Left ventricle myocardium inferior (tissue), 1 donor: Measurements from ENCODE around the gene G6PC3. TPM values are rescaled to one million over a fixed set of nuclear protein-coding genes. Genes with fewer than 3 reads are reported as not detected.

Experiments
- DNase-seq: peaks from one replicate; pipeline ENCODE4 v3.0.0-alpha.2; 2020
- H3K27ac ChIP-seq: fragments of 200-600 bp; replicated peaks from 2 replicates; pipeline ENCODE4 v1.8.0; 2021
- H3K27me3 ChIP-seq: fragments of 200-600 bp; 2 replicates; pipeline ENCODE4 v1.8.0; 2021; ENCODE audit warnings: low read depth
- H3K36me3 ChIP-seq: fragments of 200-600 bp; 2 replicates; pipeline ENCODE4 v1.8.0; 2021
- H3K4me1 ChIP-seq: fragments of 200-600 bp; 2 replicates; pipeline ENCODE4 v1.8.0; 2021
- H3K4me3 ChIP-seq: fragments of 200-600 bp; 2 replicates; pipeline ENCODE4 v1.8.0; 2021; ENCODE audit warnings: mild to moderate bottlenecking, moderate library complexity
- H3K9me3 ChIP-seq: fragments of 200-600 bp; replicated peaks from 2 replicates; pipeline ENCODE4 v1.8.0; 2021
- CTCF ChIP-seq: fragments of 200-600 bp; IDR thresholded peaks from 2 replicates; pipeline ENCODE4 v1.8.0; 2021; ENCODE audit warnings: antibody characterized with exemption, mild to moderate bottlenecking, borderline replicate concordance
- intact Hi-C: fragments of 100-400 bp; cut with micrococcal nuclease; formaldehyde crosslinking; loops from one replicate; pipeline ENCODE4 v1.11.0; 2022
- total RNA-seq: library from RNA; stranded (reverse); fragmentation: NEBNext Ultra II Directional; extraction: Animal tissue kit (Norgen Biotek cat#: 25700); gene quantifications from one replicate; pipeline ENCODE4 v1.2.1, GENCODE V29; 2021
- donor health status: DM: no; HTN: yes; CAD: no; lungs with severe emphysema.

The G6PC3 gene
- total RNA-seq, 1 donor from 2014 or later: 29.3 TPM

- no peaks in the 10 kb centered on the region for H3K9me3 ChIP-seq
- H3K4me3 ChIP-seq: no peak overlapping the region
- H3K36me3 ChIP-seq: peaks cover 31% of the 10 kb centered on the region
- no peaks in the 10 kb centered on the region for H3K27me3 ChIP-seq
- intact Hi-C loops: no loop called here
- peak overlapping the region; percentile 94 for H3K27ac ChIP-seq
- peaks cover 99% of the 10 kb centered on the region for H3K4me1 ChIP-seq
- TF ChIP-seq CTCF: no peak
- no peak for DNase-seq
These were observed 42.8 kb downstream of the G6PC3 start for GRCh38 chr17:44113382-44113781.

- intact Hi-C loops: no loop called here
- H3K4me3 ChIP-seq: no peak overlapping the region
- peaks cover 28% of the 10 kb centered on the region for H3K36me3 ChIP-seq
- peak overlapping the region; percentile 94 for H3K27ac ChIP-seq
- H3K9me3 ChIP-seq: no peaks in the 10 kb centered on the region
- no peak for TF ChIP-seq CTCF
- no peak for DNase-seq
- H3K4me1 ChIP-seq: peaks cover 99% of the 10 kb centered on the region
- no peaks in the 10 kb centered on the region for H3K27me3 ChIP-seq
These were observed 43.6 kb downstream of the G6PC3 start for GRCh38 chr17:44113868-44114840.

GRCh38 chr17:44115585-44116415 lies 45.3 kb downstream of the G6PC3 start:
- H3K36me3 ChIP-seq: peaks cover 27% of the 10 kb centered on the region
- peak; percentile 83 for TF ChIP-seq CTCF
- H3K4me1 ChIP-seq: peaks cover 99% of the 10 kb centered on the region
- no peaks in the 10 kb centered on the region for H3K9me3 ChIP-seq
- H3K27ac ChIP-seq: peak overlapping the region; percentile 35
- intact Hi-C loops: no loop called here
- no peak overlapping the region for H3K4me3 ChIP-seq
- no peaks in the 10 kb centered on the region for H3K27me3 ChIP-seq
- no peak for DNase-seq

GRCh38 chr17:44117351-44117750 lies 46.8 kb downstream of the G6PC3 start:
- Histone ChIP-seq H3K4me1 (peaks cover 99% of the 10 kb centered on the region), H3K27ac (no peak overlapping the region), H3K27me3 (no peaks in the 10 kb centered on the region), H3K9me3 (no peaks in the 10 kb centered on the region), H3K36me3 (peaks cover 27% of the 10 kb centered on the region), H3K4me3 (no peak overlapping the region)
- DNase-seq: no peak
- TF ChIP-seq CTCF: no peak
- intact Hi-C loops: no loop called here

- no peaks in the 10 kb centered on the region for H3K9me3 ChIP-seq
- intact Hi-C loops: no loop called here
- no peak for TF ChIP-seq CTCF
- peak overlapping the region; percentile 38 for H3K27ac ChIP-seq
- no peak overlapping the region for H3K4me3 ChIP-seq
- peaks cover 97% of the 10 kb centered on the region for H3K4me1 ChIP-seq
- DNase-seq: no peak
- H3K27me3 ChIP-seq: no peaks in the 10 kb centered on the region
- H3K36me3 ChIP-seq: peaks cover 27% of the 10 kb centered on the region
These were observed 48.0 kb downstream of the G6PC3 start for GRCh38 chr17:44118427-44119050.
